NCI-H2196 treated with DMSO at 0.1 percent for 48 hours (cell line): ENCODE results near the gene REN.

Source experiments
- DNase-seq: peaks from one replicate; lab custom pipeline; 2025; ENCODE audit not compliant: unreplicated experiment; lab: John Stamatoyannopoulos, UW

The REN gene

DNA sequence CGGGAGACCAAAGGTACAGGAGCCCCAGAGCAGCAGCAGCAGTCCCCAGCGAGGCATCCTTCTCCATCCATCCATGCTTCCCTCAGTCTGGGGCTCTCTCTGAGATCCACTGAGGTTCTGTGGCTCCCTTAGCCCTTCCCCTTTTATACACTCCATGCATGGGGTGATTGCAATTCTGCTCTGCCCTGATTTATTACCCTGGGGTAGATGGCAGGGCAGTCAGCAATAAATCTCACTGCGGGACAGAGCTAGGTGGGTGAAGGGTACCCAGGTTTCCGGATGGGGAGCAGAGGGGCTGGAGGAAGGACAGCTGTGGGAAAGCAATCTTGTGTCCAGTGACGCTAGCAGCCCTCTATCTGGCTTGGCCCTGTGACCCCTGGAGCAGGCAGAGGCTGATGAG, at the start of gene REN:
REN (minus strand) TSS at position 119 of the 400 bp plus-strand sequence; CDS start at position 75, 44 bp downstream.
- no peak for DNase-seq

DNA sequence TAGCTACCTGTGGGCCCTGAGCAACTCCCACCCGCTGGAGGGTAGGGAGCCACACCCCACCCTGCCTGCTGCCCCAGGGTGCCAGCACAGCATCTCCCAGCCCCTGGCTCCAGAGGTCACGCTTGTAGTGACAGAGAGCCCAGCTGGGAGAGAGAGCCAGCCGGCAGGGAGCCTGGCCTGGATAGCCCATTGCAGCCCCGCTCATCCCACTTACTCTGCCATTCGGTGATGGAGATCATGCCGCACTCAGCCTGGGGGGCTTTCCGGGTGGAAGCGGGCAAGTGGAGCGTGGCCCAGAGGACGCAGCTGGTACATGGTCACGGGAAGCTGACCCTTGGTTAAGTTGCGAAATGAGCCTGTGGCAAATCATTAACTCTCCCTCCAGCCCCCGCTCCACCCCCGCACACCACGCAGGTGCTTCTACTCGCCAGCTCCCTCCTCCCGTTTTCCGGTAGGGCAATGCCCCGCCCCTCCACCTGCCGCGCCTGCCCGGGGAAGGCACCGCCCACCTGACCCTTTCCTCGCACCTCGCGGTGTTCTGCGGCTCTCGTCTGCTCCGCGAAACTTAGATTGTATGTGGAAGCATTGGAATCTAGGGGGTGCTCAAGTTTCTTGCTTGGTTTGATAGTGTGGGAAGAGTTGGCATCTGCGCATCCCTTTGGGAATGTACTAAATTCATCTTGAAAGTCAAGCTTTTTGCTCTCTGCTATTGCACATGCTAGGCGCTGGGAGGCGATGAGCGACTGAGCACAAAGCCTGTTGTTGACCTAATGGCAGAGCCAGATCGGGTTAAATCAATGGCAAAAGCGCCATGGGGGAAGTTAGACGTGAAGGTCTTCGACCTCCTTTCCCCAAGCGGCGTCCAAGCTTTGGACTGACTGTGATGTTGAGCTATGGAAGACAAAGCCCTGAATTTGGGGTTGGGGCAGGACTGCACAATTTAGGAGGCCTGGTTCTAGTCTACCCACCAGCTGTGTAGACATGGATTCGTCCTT, 47.8 kb upstream of the REN start, which contains the start of gene GOLT1A:
GOLT1A (minus strand) TSS at position 321 of the 995 bp plus-strand sequence; CDS start at position 239, 82 bp downstream.
- no peak for DNase-seq

DNA sequence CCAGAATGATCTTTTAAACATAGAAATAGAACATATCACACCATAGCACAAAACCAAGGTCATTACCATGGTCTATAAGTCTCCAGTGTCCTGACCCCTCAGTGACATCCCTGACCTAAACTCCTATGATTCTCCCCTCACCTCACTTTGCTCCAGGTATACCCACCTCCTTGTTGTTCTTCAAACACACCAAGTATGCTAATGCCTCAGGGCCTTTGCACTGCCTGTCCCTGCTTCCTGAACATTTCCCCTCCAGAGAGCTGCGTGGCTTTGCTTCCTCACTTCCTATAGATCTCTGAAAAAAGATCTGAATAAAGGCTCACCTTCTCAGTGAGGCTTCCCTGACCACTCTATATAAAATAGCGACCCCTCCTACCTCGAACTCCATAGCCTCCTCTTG, 46.6 kb upstream of the REN start:
- DNase-seq: no peak

DNA sequence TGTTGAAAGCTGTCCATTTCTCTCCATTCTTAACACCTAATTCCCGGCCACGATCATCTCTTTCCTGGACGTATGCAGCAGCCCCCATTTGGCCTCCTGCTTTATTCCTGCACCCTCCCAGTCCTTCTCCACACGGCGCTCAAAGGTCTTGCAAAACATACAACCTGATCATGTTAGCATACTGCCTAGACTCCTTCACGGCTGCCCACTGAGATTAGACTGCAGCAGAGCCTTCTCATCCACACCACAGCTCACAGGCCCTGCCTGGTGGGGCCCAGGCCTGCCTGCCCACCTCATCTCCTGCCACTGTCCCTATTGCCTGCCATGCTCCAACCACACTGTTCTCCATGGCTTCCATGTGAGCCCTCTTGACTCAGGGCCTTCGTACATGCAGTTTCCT, 44.9 kb upstream of the REN start:
- DNase-seq: no peak

DNA sequence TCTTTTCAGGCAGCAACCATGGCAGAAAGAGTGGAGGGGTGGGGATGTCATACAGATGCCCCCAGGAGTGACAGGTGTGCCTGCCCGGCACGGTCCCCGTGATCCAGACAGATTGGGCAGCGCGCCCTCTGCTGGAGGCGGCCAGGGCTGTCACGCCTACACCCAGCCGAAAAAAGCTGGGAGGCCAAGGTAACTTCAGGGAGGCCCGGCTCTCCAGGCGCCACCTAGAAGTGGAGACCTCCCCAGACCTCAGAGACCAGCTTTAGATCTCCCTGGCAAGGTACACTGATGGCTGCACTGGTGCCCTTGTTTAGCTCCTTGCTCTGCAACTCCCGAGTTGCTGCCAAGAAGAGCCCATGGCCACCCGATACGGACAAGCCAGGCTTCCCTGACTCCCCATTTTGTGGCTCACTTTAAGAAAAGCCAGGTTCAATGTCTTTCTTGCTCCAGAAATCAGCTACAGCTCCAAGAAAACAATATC, 41.0 kb upstream of the REN start:
- DNase-seq: peak; percentile 13

DNA sequence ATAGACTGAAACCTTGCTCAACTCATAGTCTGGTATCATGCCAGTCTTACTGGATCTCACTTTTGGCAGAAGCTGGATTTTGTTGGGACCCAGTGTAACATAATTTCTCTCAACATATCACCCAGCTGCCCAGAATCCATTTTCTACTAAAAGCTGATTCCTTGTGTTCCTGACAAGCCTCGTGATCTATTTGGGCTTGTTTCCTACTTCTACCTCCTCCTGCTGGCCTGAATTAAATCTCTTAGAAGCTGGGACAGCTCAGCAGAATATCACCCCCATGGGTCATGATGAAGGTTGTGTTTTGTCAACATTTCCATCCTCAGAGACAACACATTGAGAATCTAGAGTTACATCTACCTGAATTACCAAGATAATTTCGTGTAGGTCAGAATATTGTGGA, 40.0 kb upstream of the REN start:
- DNase-seq: no peak

DNA sequence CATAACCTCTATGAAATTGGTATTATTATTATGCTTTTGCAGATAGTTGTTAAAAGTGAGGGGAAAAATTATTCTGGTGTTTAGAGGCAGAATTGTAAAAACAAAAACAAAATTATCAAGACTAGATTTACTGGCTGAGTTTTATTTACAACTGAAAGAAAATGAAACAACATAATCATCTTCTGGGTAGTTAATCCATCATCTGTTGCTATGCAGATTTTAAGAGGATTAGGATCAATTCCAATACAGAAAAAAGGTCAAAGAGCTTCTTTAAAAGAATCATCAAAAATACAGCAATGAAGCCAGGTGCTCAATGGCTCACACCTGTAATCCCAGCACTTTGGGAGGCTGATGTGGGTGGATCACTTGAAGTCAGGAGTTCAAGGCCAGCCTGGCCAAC, 39.3 kb upstream of the REN start:
- DNase-seq: no peak

DNA sequence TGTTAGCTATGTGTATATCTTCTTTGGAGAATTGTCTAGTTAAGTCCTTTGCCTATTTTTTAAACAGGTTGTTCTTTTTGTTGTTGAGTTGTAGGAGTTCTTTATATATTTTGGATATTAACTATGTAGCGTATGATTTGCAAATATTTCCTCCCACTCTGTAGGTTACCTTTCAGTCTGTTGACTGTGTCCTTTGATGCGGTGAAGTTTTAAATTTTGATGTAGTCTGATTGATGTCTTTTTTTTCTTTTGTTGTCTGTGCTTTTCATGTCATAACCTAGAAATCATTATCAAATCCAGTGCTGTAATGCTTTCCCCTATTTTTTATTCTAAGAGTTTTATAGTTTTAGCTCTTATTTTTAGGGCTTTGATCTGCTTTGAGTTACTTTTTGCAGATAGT, 38.8 kb upstream of the REN start:
- DNase-seq: no peak

DNA sequence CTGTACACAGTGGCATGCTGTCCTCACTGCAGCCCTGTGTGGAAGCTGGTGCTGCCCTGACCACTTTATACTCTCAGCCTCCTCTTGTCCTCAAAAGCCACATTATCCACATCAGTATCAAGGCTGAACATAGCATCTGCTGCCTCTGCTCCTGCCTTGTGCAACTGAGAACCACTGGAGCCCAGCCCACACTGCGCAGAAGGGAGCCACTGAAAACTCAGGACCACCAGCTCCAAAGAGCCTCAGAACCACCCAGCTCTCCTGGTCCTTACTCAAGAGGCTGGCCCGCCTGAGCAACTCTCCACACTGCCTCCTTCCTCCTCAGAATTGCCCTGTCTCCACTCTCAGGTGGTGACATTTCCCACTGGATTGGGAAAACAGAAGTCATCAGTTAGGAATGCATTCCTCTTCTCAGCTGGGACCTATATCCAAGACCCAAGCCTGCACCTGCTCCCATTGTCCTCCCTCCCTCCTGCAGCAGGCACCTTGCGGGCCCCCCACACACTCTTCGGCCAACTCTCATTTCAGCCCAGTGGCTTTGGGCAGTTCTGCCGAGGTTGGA, 37.1 kb upstream of the REN start:
- DNase-seq: no peak

DNA sequence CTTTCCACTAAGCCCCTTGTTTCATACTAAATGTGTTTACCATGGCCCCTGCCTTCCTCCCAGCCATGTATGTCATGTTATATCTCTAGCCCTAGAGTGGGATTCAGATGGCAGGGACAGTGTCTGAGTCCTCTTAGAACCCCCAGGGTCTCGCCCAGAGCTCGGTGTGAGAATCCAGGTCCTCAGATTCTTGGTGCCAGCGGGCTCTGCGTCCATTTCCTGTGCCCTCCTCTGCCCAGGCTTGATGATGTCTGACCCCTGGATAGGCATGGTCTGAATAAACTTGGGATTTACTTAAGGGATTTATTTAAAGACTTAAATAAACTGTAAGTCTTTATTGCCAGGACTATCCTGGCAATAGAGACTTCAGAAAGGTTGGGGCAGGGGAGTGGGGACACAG, 36.3 kb upstream of the REN start:
- DNase-seq: no peak

DNA sequence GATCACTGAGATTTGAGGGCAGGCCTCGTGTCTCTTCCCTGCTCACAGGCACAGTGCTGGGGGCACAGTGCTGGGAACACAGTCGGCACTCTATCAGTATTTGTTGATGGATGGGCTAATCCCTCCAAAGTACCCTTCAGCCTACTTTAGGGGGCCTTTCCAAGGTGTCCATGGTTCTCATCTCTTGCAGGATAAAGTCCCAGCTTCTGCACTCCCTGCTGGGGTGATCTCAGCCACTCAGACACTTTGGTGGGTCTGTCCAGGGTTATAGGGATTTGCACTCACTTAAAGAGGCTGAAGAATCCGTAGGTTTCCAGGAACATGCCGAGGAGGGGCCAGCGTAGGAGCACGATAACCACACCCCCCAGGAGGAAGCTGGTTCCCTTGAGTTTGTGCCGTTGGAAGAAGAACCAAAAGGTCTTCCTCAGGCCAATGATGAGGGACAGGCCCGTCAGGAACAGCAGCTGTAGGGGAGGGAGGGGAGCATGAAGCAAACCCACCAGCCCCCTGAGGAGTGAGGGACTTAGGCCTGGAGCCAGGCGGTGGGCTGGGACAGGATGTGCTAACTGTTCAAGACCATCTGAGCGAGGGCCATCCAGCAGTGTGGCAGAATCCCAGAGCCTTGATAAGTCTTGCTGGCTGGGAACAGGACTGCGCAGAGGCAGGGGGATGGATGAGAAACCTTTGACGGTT, 35.4 kb upstream of the REN start:
- no peak for DNase-seq

DNA sequence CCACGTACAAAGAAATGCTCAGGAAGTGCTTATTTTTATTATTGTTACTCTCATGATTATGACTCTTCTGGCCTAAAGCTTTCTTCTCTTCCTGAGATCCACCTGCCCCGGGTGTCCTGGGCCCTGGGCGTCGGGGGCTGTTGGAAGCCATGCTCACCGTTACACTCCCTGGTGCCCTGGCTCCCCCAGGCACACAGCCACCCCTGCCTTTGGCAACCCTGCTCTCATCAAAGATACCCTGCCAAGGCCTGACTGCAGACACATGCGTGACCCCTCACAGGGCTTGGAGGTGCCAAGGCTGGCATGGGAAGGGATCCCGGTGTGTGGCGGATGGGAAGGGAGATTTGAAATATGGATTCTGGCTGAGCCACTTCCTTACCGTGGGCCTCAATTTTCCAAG, 33.4 kb upstream of the REN start:
- no peak for DNase-seq

DNA sequence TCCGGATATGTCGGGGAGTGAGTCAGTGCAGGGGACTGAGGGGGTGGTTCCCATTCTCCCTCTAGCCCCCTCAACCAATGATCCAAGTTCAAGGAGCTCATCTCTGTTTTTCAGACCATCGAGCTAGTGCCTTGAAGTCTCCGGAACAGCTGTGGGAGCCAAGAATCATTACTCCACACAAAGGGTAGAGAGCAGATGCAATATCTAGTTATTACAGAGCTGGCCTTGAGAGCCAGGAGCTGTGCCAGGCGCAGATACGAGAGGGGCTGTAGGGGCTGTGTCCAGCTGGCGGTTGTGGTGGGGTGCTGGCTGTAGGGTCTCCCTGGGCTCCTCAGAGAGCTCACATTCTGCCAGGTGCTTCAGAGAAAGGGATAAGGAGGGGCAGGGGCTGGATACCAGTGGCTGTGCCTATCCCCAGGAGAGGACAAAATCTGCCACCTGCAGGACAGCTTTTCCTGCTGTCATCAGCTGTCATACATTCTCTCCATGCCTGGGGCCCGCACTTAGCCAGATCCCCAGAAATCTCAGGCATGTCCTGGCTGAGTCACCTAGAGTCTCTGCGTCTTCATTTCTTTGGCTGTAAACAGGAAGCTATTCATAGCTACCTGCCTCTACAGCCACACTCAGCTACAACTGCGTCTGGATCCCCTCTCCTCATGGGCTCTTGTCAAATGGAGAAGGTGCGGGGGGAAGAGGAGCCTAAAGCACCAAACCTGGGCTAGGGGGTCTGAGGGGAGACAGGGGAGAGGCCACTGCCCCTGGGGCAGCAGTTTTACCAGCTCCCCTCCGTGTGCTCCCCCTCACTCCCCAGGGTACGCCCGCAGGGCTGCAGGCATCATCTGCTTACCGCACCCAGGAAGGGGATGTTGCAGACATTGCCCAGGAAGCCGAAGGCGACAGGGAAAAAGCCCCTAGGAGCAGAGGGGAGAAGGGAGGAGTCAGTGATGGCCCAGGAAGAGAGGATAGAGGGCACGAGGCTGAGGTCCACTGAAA, 32.5 kb upstream of the REN start:
- DNase-seq: no peak

DNA sequence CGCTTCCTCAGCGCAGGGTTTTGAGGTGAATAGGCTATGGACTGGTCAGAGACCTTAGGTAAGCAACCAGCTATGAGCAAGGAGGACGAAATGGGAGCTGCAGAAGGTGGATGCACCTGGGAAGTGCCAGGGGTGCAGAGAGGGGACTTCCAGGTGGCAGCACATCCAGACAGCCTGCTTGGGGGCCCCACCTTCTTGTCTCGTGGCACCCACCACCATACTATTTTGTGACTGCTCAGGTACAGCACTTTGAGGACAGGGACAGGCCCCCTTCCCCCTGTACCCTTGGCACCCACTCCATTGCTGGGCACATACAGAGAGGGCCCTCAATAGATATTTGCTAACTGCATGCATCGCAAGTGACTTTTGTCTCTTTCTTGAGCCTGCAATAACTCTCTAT, 30.9 kb upstream of the REN start:
- no peak for DNase-seq

DNA sequence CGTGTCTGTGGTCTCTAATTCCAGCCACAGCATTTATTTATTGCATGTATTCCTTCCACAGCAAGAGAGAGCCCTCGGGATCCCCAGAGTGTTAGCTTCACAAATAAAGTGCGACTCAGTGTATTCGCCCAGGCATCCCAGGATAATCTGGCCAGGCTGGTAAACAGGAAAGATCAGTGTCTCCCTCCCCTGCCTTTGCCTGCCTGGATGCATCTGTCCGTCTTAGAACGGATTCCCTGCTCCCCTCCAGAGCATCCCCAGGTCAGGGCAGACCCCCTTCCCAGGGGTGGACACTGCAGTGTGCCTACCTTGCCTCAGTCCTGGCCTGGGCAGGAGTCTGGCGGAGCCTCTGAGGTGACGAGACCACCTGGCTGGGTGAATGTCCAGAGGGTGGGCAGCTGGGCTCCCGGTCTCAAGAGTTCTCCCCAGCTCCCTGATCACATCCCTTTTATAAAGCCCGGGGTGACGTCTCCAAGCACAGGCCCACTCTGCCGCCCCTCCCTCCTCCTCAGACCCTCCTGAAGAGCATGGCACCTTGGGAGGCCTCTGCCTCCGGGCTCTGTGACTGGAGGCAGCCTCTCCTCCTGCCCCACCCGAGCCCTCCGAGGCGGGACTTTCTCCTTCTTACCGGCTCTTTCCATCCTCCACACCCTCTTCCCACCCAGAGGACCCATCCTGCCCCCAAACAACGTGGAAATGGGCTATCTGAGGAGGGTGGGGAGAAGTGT, 30.1 kb upstream of the REN start, which contains the start of gene KISS1:
KISS1 (minus strand) TSS at position 424 of the 728 bp plus-strand sequence. CDS start 3,615 bp downstream, outside the sequence.
- no peak for DNase-seq

DNA sequence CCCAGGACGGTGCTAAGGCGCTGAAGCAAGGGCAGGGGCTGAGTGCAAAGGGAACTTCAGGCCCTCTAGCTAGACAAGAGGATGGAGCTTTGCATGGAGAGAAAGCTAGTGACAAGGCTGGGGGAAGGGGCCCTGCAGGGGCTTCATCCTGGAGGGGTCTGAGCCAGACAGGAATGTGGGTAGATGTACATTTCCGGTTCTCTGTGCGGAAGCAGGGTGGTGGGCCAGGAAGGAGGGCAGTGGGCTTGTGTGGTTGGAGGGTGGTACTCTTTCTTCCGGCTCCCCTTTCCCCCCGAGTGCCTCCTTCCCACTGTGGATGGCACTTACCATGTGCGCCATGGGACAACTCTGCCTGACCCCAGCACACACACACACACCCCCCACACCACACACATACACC, 28.6 kb upstream of the REN start:
- DNase-seq: no peak

DNA sequence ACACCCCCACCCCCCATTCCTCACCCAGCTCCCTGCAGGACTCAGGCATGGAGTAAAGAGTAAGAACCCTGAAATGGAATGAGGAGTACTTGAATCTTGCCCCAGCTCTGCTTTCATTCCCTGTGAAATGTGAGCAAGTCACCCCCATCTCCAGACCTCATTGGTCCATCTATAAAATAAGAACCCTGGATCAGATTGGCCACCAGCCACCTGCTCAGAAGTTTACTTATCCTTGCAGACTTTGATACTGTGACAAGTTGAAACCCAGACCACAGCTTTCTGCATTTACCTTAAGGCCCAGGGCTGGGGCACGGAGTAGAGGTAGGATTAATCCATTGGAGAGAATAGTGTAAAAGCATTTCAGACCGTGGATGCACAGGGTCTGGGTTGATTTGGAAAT, 27.9 kb upstream of the REN start:
- no peak for DNase-seq

DNA sequence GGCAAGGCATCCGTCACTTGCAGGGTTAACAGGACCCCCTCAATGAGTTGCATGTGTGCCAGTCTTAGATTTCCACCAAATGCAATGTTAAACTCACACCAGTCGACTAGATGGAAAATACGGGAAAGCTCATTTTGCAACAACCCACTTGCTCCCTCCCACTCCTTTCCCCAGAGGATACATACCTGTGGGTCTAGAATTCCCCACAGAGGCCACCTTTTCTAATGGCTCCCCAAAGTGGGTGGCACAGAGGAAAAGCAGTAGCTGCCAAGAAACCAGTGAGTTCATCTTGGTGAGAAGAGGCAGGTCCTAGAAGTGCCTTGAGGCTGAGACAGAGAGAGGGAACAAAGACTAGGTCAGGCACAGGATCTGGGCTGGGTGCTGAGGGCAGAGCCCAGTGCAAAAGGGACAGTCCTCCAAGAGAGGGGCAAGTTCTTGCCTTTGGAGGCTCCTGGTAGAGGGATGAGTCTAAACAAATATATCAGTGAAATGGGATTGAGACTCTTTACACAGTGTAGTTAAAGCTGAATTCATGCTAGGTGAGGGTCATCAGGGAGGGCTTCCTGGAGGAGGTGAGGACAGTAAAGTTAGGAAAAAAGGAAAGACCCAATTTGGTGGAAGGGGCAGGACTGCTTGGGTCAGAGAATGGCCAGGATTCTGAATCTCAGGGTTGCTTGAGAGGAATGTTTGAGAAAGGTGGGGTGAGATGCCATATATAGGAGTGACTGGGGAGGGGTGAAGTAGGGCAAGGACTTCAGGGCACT, 26.6 kb upstream of the REN start:
- DNase-seq: no peak

DNA sequence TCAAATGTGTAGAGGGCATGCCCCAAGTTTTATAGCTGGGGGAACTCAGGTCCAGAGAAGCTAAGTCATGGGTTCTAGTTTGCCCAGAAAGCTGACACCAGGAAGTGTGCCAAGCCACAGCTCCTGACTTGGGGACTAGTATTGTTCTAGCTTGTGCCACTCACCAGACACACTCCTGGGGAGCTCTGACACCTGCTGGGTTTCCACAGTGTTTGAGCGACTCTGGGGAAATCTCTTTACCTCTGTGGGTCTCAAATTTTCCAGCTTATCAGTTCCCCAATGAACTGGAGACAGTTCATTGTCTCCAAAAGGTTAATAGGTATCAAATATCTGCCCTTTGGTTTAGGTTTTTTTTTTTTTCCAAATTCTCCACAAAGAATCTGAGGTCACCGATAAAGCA, 25.9 kb upstream of the REN start:
- DNase-seq: no peak
